PFSK-1 (cell line): ENCODE results near the gene ERGIC1.

Source experiments
- FOXP2 ChIP-seq: optimal IDR thresholded peaks from 2 replicates; pipeline ENCODE3; 2011; ENCODE audit warnings: borderline replicate concordance, control low read depth, inconsistent platforms; ENCODE audit not compliant: insufficient read depth; ENCODE audit errors: extremely low read length, extremely low read depth
- POLR2AphosphoS5 ChIP-seq: IDR thresholded peaks from 2 replicates; pipeline ENCODE4 v1.6.1; 2012; ENCODE audit warnings: low read depth, mild to moderate bottlenecking, control low read depth, low read length, moderate library complexity
- REST ChIP-seq, 2 experiments: IDR thresholded peaks; 2 replicates each; pipeline versions ENCODE4 v1.6.1 to v1.8.0; 2011 to 2012; ENCODE audit warnings: low read depth in 2 of 2, low read length in 2 of 2, control low read depth in 1 of 2, inconsistent platforms in 1 of 2, mild to moderate bottlenecking in 1 of 2, moderate library complexity in 1 of 2; ENCODE audit not compliant: insufficient read depth in 1 of 2
- SIN3A ChIP-seq: IDR thresholded peaks from 2 replicates; pipeline ENCODE4 v1.6.1; 2012; ENCODE audit warnings: mild to moderate bottlenecking, low read length, moderate library complexity, borderline replicate concordance; ENCODE audit not compliant: insufficient read depth
- TAF1 ChIP-seq: IDR thresholded peaks from 2 replicates; pipeline ENCODE4 v1.6.1; 2012; ENCODE audit warnings: low read length, control low read depth, borderline replicate concordance; ENCODE audit not compliant: insufficient read depth

Gene ERGIC1

GRCh38 chr5:172874647-172875504 is 40.8 kb downstream of the ERGIC1 start:
- no peak for TF ChIP-seq TAF1
- no peak for TF ChIP-seq SIN3A
- no peak for TF ChIP-seq POLR2AphosphoS5
- no peak for TF ChIP-seq FOXP2
- TF ChIP-seq REST (IDR thresholded peaks at IDR 0.05; ENCODE audit: insufficient read depth in 1 of 2, low read depth in 2 of 2, low read length in 2 of 2): no peak

GRCh38 chr5:172875505-172876279 is 41.6 kb downstream of the ERGIC1 start:
- TF ChIP-seq REST (IDR thresholded peaks at IDR 0.05; ENCODE audit: insufficient read depth in 1 of 2, low read depth in 2 of 2, low read length in 2 of 2) (no peak), FOXP2 (no peak), SIN3A (no peak), POLR2AphosphoS5 (no peak), TAF1 (no peak)

- TF ChIP-seq SIN3A (no peak), POLR2AphosphoS5 (no peak), TAF1 (no peak), FOXP2 (no peak), REST (IDR thresholded peaks at IDR 0.05; ENCODE audit: insufficient read depth in 1 of 2, low read depth in 2 of 2, low read length in 2 of 2) (no peak)
Observed at GRCh38 chr5:172876578-172876977, 42.5 kb downstream of the ERGIC1 start.

GRCh38 chr5:172877466-172878260 is 43.6 kb downstream of the ERGIC1 start:
- no peak for TF ChIP-seq SIN3A
- TF ChIP-seq TAF1: no peak
- no peak for TF ChIP-seq REST (IDR thresholded peaks at IDR 0.05; ENCODE audit: insufficient read depth in 1 of 2, low read depth in 2 of 2, low read length in 2 of 2)
- no peak for TF ChIP-seq POLR2AphosphoS5
- TF ChIP-seq FOXP2: no peak
